Uterus (tissue), 2 donors: Measurements from ENCODE around the gene TSPYL2.

Experiments
- POLR2A ChIP-seq, 2 donors: fragments of 450-650 bp; IDR thresholded peaks; one replicate each; pipeline ENCODE4 v1.6.1; 2016; ENCODE audit warnings: antibody characterized with exemption in 2 of 2, mild to moderate bottlenecking in 1 of 2, moderate library complexity in 1 of 2
- TF ChIP-seq, protein P1 (sequence below), 4 experiments: fragments of 200-600 bp in 2 of 4; fragments of 450-650 bp in 2 of 4; sonication (generic) in 2 of 4; IDR thresholded peaks; one replicate each; pipeline ENCODE4 v1.5.1; 2016 to 2019; ENCODE audit warnings: antibody characterized with exemption in 4 of 4, mild to moderate bottlenecking in 2 of 4, moderate library complexity in 1 of 4

DNA sequence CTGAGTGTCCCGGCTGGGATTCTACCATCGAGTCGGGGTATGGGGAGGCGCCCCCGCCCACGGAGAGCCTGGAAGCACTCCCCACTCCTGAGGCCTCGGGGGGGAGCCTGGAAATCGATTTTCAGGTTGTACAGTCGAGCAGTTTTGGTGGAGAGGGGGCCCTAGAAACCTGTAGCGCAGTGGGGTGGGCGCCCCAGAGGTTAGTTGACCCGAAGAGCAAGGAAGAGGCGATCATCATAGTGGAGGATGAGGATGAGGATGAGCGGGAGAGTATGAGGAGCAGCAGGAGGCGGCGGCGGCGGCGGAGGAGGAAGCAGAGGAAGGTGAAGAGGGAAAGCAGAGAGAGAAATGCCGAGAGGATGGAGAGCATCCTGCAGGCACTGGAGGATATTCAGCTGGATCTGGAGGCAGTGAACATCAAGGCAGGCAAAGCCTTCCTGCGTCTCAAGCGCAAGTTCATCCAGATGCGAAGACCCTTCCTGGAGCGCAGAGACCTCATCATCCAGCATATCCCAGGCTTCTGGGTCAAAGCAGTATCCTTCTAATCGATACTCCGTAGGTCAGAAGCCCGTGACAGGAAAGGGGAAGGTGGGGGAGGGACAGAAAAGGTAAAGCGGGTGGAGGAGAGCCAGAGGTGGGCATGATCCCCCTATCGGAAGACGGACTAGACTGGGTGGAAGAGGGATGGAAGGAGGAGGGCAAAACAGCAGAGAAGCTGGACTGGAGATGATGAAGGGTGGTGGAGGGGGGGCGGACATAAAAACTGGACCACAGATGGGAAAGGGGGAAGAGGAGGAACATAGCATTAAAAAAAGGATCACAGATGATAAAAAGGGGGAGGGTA lies 828 bp downstream of the TSPYL2 start:
- TF ChIP-seq, protein P1, sequence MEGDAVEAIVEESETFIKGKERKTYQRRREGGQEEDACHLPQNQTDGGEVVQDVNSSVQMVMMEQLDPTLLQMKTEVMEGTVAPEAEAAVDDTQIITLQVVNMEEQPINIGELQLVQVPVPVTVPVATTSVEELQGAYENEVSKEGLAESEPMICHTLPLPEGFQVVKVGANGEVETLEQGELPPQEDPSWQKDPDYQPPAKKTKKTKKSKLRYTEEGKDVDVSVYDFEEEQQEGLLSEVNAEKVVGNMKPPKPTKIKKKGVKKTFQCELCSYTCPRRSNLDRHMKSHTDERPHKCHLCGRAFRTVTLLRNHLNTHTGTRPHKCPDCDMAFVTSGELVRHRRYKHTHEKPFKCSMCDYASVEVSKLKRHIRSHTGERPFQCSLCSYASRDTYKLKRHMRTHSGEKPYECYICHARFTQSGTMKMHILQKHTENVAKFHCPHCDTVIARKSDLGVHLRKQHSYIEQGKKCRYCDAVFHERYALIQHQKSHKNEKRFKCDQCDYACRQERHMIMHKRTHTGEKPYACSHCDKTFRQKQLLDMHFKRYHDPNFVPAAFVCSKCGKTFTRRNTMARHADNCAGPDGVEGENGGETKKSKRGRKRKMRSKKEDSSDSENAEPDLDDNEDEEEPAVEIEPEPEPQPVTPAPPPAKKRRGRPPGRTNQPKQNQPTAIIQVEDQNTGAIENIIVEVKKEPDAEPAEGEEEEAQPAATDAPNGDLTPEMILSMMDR (IDR thresholded peaks at IDR 0.05), result no peak
- no peak for TF ChIP-seq POLR2A (IDR thresholded peaks at IDR 0.05)
